ENCODE measurements around the gene CLSTN1. TPM values are rescaled to one million over a fixed set of nuclear protein-coding genes. Genes with fewer than 3 reads are reported as not detected.

Gene CLSTN1
- total and polyA plus RNA-seq, 2 of the 8 experiments (the other 6 are each of a cell fraction or from before 2014, with no cell fraction given), result 34.2 to 97.4 TPM

DNA sequence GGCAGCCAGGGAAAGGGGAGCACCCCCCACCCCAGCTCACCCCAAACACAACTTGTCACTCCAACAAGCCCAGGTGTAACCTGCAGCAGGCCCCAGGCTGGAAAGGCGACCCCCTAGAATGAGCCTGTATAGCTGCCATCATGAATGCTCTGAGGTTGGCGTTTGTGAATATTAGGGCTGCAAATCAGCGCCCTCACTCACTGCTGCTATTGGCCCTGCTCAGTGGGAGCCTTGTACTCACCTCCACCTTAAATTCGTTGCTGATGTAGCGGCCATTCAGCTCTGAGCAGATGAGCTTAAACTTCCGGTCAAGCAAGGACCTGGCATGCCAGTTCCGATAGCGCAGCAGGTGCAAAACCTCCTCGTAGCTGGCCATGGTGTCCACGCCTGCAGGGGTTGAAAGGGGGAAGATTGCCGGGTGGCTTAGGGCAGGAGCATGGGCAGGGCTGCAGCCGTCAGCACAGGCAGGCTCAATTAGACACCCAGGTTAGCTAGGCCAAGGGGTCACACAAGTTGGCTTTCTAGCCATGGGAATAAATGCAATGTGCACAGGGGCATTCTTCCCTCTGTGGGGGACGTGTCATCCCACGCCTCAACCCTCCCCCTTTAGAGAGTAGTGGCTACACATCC, 90.5 kb downstream of the CLSTN1 start (continued):
- TF ChIP-seq, protein P1, sequence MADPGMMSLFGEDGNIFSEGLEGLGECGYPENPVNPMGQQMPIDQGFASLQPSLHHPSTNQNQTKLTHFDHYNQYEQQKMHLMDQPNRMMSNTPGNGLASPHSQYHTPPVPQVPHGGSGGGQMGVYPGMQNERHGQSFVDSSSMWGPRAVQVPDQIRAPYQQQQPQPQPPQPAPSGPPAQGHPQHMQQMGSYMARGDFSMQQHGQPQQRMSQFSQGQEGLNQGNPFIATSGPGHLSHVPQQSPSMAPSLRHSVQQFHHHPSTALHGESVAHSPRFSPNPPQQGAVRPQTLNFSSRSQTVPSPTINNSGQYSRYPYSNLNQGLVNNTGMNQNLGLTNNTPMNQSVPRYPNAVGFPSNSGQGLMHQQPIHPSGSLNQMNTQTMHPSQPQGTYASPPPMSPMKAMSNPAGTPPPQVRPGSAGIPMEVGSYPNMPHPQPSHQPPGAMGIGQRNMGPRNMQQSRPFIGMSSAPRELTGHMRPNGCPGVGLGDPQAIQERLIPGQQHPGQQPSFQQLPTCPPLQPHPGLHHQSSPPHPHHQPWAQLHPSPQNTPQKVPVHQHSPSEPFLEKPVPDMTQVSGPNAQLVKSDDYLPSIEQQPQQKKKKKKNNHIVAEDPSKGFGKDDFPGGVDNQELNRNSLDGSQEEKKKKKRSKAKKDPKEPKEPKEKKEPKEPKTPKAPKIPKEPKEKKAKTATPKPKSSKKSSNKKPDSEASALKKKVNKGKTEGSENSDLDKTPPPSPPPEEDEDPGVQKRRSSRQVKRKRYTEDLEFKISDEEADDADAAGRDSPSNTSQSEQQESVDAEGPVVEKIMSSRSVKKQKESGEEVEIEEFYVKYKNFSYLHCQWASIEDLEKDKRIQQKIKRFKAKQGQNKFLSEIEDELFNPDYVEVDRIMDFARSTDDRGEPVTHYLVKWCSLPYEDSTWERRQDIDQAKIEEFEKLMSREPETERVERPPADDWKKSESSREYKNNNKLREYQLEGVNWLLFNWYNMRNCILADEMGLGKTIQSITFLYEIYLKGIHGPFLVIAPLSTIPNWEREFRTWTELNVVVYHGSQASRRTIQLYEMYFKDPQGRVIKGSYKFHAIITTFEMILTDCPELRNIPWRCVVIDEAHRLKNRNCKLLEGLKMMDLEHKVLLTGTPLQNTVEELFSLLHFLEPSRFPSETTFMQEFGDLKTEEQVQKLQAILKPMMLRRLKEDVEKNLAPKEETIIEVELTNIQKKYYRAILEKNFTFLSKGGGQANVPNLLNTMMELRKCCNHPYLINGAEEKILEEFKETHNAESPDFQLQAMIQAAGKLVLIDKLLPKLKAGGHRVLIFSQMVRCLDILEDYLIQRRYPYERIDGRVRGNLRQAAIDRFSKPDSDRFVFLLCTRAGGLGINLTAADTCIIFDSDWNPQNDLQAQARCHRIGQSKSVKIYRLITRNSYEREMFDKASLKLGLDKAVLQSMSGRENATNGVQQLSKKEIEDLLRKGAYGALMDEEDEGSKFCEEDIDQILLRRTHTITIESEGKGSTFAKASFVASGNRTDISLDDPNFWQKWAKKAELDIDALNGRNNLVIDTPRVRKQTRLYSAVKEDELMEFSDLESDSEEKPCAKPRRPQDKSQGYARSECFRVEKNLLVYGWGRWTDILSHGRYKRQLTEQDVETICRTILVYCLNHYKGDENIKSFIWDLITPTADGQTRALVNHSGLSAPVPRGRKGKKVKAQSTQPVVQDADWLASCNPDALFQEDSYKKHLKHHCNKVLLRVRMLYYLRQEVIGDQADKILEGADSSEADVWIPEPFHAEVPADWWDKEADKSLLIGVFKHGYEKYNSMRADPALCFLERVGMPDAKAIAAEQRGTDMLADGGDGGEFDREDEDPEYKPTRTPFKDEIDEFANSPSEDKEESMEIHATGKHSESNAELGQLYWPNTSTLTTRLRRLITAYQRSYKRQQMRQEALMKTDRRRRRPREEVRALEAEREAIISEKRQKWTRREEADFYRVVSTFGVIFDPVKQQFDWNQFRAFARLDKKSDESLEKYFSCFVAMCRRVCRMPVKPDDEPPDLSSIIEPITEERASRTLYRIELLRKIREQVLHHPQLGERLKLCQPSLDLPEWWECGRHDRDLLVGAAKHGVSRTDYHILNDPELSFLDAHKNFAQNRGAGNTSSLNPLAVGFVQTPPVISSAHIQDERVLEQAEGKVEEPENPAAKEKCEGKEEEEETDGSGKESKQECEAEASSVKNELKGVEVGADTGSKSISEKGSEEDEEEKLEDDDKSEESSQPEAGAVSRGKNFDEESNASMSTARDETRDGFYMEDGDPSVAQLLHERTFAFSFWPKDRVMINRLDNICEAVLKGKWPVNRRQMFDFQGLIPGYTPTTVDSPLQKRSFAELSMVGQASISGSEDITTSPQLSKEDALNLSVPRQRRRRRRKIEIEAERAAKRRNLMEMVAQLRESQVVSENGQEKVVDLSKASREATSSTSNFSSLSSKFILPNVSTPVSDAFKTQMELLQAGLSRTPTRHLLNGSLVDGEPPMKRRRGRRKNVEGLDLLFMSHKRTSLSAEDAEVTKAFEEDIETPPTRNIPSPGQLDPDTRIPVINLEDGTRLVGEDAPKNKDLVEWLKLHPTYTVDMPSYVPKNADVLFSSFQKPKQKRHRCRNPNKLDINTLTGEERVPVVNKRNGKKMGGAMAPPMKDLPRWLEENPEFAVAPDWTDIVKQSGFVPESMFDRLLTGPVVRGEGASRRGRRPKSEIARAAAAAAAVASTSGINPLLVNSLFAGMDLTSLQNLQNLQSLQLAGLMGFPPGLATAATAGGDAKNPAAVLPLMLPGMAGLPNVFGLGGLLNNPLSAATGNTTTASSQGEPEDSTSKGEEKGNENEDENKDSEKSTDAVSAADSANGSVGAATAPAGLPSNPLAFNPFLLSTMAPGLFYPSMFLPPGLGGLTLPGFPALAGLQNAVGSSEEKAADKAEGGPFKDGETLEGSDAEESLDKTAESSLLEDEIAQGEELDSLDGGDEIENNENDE (IDR thresholded peaks at IDR 0.05; ENCODE audit: insufficient replicate concordance, low read length), result no peak

All from H1 (cell line).